ENCODE results near the gene WNT16.
"Not testable (repeated sequence)": the region's sequence is repeated elsewhere in the genome, so short reads cannot be mapped to it uniquely, and the experiment has no call there.

WNT16 gene

GRCh38 chr7:121306565-121306964, 22.2 kb upstream of the WNT16 start:
- no peak for DNase-seq (ENCODE audit: low read depth)

- DNase-seq (ENCODE audit: low read depth) = no peak
Measured at GRCh38 chr7:121307021-121307574, 21.7 kb upstream of the WNT16 start.

- no peak for DNase-seq (ENCODE audit: low read depth)
Measured at GRCh38 chr7:121313220-121313792, 15.5 kb upstream of the WNT16 start.

GRCh38 chr7:121313793-121314676, 14.8 kb upstream of the WNT16 start:
- DNase-seq (ENCODE audit: low read depth) = no peak

- DNase-seq (ENCODE audit: low read depth) = not testable (repeated sequence)
Measured at GRCh38 chr7:121315170-121315569, 13.6 kb upstream of the WNT16 start.

GRCh38 chr7:121322460-121322859, 6.3 kb upstream of the WNT16 start:
- DNase-seq (ENCODE audit: low read depth) = no peak

GRCh38 chr7:121323515-121324302, 5.1 kb upstream of the WNT16 start:
- no peak for DNase-seq (ENCODE audit: low read depth)

GRCh38 chr7:121327671-121328070, 1.1 kb upstream of the WNT16 start:
- no peak for DNase-seq (ENCODE audit: low read depth)

GRCh38 chr7:121329191-121330052, 622 bp downstream of the WNT16 start:
- DNase-seq (ENCODE audit: low read depth) = no peak

GRCh38 chr7:121330053-121330833, 1.4 kb downstream of the WNT16 start:
- DNase-seq (ENCODE audit: low read depth) = no peak

GRCh38 chr7:121331048-121331447, 2.2 kb downstream of the WNT16 start:
- no peak for DNase-seq (ENCODE audit: low read depth)

- DNase-seq (ENCODE audit: low read depth) = no peak
Measured at GRCh38 chr7:121331574-121331973, 2.8 kb downstream of the WNT16 start.

GRCh38 chr7:121334376-121334775, 5.6 kb downstream of the WNT16 start:
- DNase-seq (ENCODE audit: low read depth) = no peak

- no peak for DNase-seq (ENCODE audit: low read depth)
Measured at GRCh38 chr7:121334875-121335648, 6.3 kb downstream of the WNT16 start.

GRCh38 chr7:121336579-121336978, 7.8 kb downstream of the WNT16 start:
- DNase-seq (ENCODE audit: low read depth) = no peak

GRCh38 chr7:121337398-121337797, 8.6 kb downstream of the WNT16 start:
- no peak for DNase-seq (ENCODE audit: low read depth)

GRCh38 chr7:121339082-121339481, 10.3 kb downstream of the WNT16 start:
- DNase-seq (ENCODE audit: low read depth) = no peak

GRCh38 chr7:121341933-121342332, 13.1 kb downstream of the WNT16 start:
- DNase-seq (ENCODE audit: low read depth) = no peak

GRCh38 chr7:121342631-121343030, 13.8 kb downstream of the WNT16 start:
- no peak for DNase-seq (ENCODE audit: low read depth)

- DNase-seq (ENCODE audit: low read depth) = no peak
Measured at GRCh38 chr7:121343302-121343701, 14.5 kb downstream of the WNT16 start.

Measured in activated gamma-delta T cell treated with anti-CD3 and anti-CD28 coated beads, Interleukin-2, amount 50 U/mL, for 16 hours (primary cell).